SK-N-SH (cell line): ENCODE results near the gene FRMD3.

Experiments
- FOXM1 ChIP-seq: IDR thresholded peaks from 2 replicates; pipeline ENCODE4 v1.4.0; 2012; ENCODE audit warnings: low read depth, mild to moderate bottlenecking
- MXI1 ChIP-seq: IDR thresholded peaks from 2 replicates; pipeline ENCODE4 v1.6.1; 2012; ENCODE audit warnings: mild to moderate bottlenecking, low read depth, low read length, improper control_type of control experiment
- POLR2AphosphoS5 ChIP-seq: IDR thresholded peaks from 2 replicates; pipeline ENCODE4 v1.6.1; 2012; ENCODE audit warnings: low read depth, low read length
- RFX5 ChIP-seq: IDR thresholded peaks from 2 replicates; pipeline ENCODE4 v1.6.1; 2012; ENCODE audit warnings: mild to moderate bottlenecking, improper control_type of control experiment, low read length
- SIN3A ChIP-seq: IDR thresholded peaks from 2 replicates; pipeline ENCODE4 v1.6.1; 2012; ENCODE audit warnings: low read depth, mild to moderate bottlenecking, low read length, moderate library complexity, borderline replicate concordance
- TAF1 ChIP-seq: IDR thresholded peaks from 2 replicates; pipeline ENCODE4 v1.6.1; 2012; ENCODE audit warnings: low read depth, mild to moderate bottlenecking, low read length, moderate library complexity, borderline replicate concordance
- YY1 ChIP-seq: IDR thresholded peaks from 2 replicates; pipeline ENCODE4 v1.4.0; 2012; ENCODE audit warnings: low read depth, mild to moderate bottlenecking
- TF ChIP-seq, protein P1 (sequence below): fragments of 200-600 bp; sonication (generic); IDR thresholded peaks from 2 replicates; pipeline ENCODE4 v1.6.1; 2017; ENCODE audit warnings: antibody characterized with exemption, mild to moderate bottlenecking, moderate library complexity

- TF ChIP-seq YY1: no peak
- no peak for TF ChIP-seq POLR2AphosphoS5
- TF ChIP-seq, protein P1, sequence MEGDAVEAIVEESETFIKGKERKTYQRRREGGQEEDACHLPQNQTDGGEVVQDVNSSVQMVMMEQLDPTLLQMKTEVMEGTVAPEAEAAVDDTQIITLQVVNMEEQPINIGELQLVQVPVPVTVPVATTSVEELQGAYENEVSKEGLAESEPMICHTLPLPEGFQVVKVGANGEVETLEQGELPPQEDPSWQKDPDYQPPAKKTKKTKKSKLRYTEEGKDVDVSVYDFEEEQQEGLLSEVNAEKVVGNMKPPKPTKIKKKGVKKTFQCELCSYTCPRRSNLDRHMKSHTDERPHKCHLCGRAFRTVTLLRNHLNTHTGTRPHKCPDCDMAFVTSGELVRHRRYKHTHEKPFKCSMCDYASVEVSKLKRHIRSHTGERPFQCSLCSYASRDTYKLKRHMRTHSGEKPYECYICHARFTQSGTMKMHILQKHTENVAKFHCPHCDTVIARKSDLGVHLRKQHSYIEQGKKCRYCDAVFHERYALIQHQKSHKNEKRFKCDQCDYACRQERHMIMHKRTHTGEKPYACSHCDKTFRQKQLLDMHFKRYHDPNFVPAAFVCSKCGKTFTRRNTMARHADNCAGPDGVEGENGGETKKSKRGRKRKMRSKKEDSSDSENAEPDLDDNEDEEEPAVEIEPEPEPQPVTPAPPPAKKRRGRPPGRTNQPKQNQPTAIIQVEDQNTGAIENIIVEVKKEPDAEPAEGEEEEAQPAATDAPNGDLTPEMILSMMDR: peak; percentile 84
- no peak for TF ChIP-seq RFX5
- TF ChIP-seq MXI1: no peak
- TF ChIP-seq TAF1: no peak
- TF ChIP-seq SIN3A: no peak
- no peak for TF ChIP-seq FOXM1
Measured at GRCh38 chr9:83544002-83544698, 5.9 kb upstream of the FRMD3 start.
